ENCODE data around the gene OBSCN.

Gene OBSCN

GRCh38 chr1:228329887-228330286, 122.0 kb downstream of the OBSCN start:
- DNase-seq (ENCODE audit: low read depth) = no peak

GRCh38 chr1:228332797-228333738, 125.2 kb downstream of the OBSCN start:
- no peak for DNase-seq (ENCODE audit: low read depth)

- no peak for DNase-seq (ENCODE audit: low read depth)
Measured at GRCh38 chr1:228333739-228334115, 125.9 kb downstream of the OBSCN start.

GRCh38 chr1:228334226-228334935, 126.5 kb downstream of the OBSCN start:
- no peak for DNase-seq (ENCODE audit: low read depth)

- DNase-seq (ENCODE audit: low read depth) = no peak
Measured at GRCh38 chr1:228334954-228335353, 127.1 kb downstream of the OBSCN start.

- DNase-seq (ENCODE audit: low read depth) = no peak
Measured at GRCh38 chr1:228335406-228336307, 127.8 kb downstream of the OBSCN start.

- DNase-seq (ENCODE audit: low read depth) = no peak
Measured at GRCh38 chr1:228336308-228337030, 128.6 kb downstream of the OBSCN start.

GRCh38 chr1:228337031-228337564, 129.3 kb downstream of the OBSCN start:
- DNase-seq (ENCODE audit: low read depth) = no peak

- no peak for DNase-seq (ENCODE audit: low read depth)
Measured at GRCh38 chr1:228337711-228338520, 130.1 kb downstream of the OBSCN start.

GRCh38 chr1:228338521-228339051, 130.7 kb downstream of the OBSCN start:
- DNase-seq (ENCODE audit: low read depth) = no peak

GRCh38 chr1:228339059-228339704, 131.3 kb downstream of the OBSCN start:
- DNase-seq (ENCODE audit: low read depth) = no peak

GRCh38 chr1:228339766-228340685, 132.2 kb downstream of the OBSCN start:
- no peak for DNase-seq (ENCODE audit: low read depth)

GRCh38 chr1:228340686-228341449, 133.0 kb downstream of the OBSCN start:
- no peak for DNase-seq (ENCODE audit: low read depth)

GRCh38 chr1:228341450-228341813, 133.6 kb downstream of the OBSCN start:
- no peak for DNase-seq (ENCODE audit: low read depth)

GRCh38 chr1:228341814-228342626, 134.2 kb downstream of the OBSCN start:
- DNase-seq (ENCODE audit: low read depth) = no peak

GRCh38 chr1:228342627-228343190, 134.9 kb downstream of the OBSCN start:
- DNase-seq (ENCODE audit: low read depth) = no peak

Data from activated T-helper 9 cell treated with anti-CD3 and anti-CD28 coated beads, Interleukin-2, amount 50 U/mL, for 16 hours (primary cell).